Activated T-cell treated with anti-CD3 and anti-CD28 coated beads, Interleukin-2, amount 50 U/mL, for 24 hours (primary cell): Measurements from ENCODE around the gene CEP41.

Source experiments
- DNase-seq: peaks from one replicate; pipeline ENCODE4 v3.0.0-alpha.2; 2020
- H3K27ac Mint-ChIP-seq: 2 replicates; pipeline ENCODE4 v1.8.0; 2020; ENCODE audit warnings: mild to moderate bottlenecking, mixed read lengths
- H3K27me3 Mint-ChIP-seq: 2 replicates; pipeline ENCODE4 v1.8.0; 2020; ENCODE audit warnings: mixed read lengths
- H3K36me3 Mint-ChIP-seq: 2 replicates; pipeline ENCODE4 v1.8.0; 2020; ENCODE audit warnings: low read depth, mixed read lengths
- H3K4me1 Mint-ChIP-seq: 2 replicates; pipeline ENCODE4 v1.8.0; 2020; ENCODE audit warnings: low read depth, mixed read lengths
- H3K4me3 Mint-ChIP-seq: 2 replicates; pipeline ENCODE4 v1.8.0; 2020; ENCODE audit warnings: mild to moderate bottlenecking, moderate library complexity, mixed read lengths
- H3K9me3 Mint-ChIP-seq: 2 replicates; pipeline ENCODE4 v1.8.0; 2020; ENCODE audit warnings: mixed read lengths

Gene CEP41, protein sequence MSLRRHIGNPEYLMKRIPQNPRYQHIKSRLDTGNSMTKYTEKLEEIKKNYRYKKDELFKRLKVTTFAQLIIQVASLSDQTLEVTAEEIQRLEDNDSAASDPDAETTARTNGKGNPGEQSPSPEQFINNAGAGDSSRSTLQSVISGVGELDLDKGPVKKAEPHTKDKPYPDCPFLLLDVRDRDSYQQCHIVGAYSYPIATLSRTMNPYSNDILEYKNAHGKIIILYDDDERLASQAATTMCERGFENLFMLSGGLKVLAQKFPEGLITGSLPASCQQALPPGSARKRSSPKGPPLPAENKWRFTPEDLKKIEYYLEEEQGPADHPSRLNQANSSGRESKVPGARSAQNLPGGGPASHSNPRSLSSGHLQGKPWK

DNA sequence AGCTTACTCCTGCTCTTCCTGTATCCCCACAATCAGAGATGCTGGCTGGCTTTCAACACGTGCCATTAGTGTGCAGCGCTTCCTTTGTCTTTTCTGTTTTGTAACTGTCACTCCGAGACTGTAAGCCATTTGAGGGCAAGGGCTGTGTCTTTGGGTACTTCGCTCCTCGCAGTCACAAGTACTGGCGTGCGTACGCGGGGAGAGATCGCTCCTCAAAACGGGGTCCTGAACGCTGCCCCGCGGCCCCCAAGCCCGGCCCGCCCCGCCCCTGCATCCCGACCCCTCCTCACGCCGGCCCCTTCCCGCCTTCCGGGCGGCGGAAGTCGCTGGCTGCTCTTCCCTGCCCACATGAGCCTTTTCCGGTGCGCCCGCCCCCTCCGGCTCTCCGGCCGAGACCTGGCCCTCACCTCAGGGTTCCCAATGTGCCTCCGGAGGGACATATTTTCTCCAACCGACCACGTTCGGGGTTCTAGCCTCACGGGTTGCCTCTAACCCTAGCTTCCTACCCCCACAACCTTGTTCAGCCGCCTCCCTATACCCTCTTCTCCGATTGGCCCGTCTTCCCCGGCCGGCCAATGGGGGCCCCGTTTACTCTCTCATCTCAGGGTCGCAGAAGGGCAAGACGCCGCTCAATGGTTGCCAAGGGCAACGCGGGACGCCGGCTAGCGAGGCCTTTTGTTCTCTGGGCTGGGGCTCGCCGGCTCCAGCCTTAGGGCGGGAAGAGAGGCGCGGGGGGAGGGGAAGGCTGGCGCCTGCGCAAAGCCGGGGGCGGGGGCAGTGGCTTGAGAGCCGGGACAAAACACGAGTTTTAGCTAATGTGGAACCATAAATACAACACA lies at the start of gene CEP41:
Gene CEP41 (minus strand): TSS at position 490 of the 839 bp plus-strand sequence. CDS start 50 bp downstream, at position 440.
- Mint-ChIP-seq H3K27ac (peak within 1 kb of the TSS; percentile 99), H3K9me3 (peaks cover 2% of the 10 kb centered on the region), H3K27me3 (no peaks in the 10 kb centered on the region), H3K4me3 (peak within 1 kb of the TSS; percentile 99), H3K4me1 (peaks cover 55% of the 10 kb centered on the region), H3K36me3 (peaks cover 18% of the 10 kb centered on the region)
- peak; percentile 97 for DNase-seq

DNA sequence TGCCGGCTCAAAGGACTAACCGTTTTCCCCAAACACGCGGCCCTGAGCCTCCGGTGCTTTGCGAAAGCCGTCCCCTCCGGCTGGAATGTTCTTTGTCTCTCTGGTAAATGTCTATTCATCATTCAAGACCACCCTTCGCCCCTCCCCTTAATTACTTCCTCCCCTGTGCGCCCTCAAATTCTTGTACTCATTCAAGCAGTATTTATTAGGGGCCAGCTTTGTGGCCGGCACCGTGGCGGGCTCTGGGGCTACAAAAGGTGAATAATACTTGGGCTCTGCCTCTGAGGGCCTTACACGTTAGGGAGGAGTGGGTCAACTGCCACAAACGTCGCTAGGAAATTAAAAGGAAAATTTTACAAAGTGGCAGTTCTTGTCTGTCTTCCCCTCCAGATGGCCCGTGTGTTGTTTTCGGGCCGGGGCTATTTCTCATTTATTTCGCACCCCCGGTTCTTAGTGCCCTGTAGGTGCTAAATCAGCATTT lies 49.5 kb upstream of the CEP41 start:
- Mint-ChIP-seq H3K36me3 (no peaks in the 10 kb centered on the region), H3K9me3 (no peaks in the 10 kb centered on the region), H3K27ac (no peak overlapping the region), H3K27me3 (peaks cover 73% of the 10 kb centered on the region), H3K4me3 (no peak overlapping the region), H3K4me1 (peaks cover 35% of the 10 kb centered on the region)
- DNase-seq: no peak

DNA sequence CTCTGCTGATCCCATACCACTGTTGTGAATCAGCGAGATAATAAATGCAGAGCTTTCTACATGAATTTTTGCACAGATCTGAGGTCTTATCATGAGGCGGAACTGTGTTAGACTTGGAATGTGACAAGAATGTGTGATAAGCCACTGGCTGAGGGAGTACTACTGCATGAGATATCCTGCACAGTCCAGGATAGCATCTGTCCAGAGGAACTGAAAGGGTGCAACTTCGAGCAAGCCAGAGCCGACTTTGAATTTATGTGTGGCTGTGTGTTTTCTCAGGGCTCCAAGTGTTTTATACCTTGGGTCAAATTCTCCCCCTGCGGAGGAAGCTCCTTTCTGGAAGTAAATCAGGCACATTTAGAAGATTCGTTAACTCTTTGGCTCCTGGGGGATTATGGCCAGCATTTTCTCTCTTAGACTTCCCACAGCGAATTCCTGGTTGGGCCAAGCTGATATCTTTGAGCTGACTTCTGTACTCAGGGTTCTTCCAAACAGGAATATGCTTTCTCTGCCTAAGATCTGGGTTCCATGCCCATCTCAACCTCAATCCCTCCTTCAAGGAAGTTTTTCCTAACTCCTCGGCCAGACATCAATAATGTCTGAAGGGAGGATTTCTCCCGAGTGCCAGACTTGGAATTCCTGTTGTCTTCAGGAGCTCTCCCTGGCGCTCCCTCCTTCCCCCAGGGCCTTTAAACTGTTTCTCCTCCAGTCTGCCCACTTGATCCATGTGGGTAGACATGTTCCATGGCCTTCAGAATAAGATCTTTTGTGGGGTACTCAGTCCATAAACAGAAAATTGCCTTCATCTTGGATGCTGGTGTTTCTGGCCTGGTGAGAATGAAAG lies 48.5 kb upstream of the CEP41 start:
- no peak for DNase-seq
- Mint-ChIP-seq H3K27ac (no peak overlapping the region), H3K27me3 (peaks cover 81% of the 10 kb centered on the region), H3K4me1 (peaks cover 39% of the 10 kb centered on the region), H3K4me3 (no peak overlapping the region), H3K36me3 (no peaks in the 10 kb centered on the region), H3K9me3 (no peaks in the 10 kb centered on the region)

DNA sequence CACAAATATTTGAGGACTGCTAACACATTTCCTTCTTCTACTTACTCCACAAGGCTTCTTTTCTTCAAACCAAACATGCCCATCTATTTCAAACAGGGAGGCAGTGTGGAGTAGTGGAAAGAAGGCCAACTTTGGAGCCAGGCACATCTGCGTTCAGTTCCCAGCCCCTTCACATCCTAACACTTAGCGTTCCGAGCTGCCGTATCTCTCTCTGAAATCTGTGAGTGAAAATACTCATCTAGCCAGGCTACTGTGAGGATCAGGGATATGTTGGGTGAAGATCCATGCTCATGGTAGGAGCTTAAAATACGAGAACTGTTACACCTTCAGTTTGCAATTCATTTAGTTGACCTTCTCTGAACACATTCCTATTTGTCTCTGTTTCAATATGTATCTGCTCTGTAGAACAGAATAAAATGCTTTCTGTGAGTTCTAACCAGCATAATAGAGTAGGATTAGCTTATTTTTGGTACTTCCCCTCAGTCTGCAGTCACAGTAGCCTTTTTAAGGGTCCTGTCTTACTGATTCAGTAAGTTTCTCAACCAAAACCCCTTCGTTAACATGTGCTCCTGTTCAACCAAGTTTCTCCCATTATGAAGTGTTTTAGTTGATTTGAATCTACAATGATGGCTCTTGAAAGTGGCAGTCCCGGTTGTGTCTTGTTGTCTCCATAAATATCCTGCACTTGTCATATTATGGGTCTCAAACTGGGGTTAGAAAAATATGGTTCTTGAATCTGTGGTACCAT lies 47.8 kb upstream of the CEP41 start:
- no peak for DNase-seq
- Mint-ChIP-seq H3K4me3 (no peak overlapping the region), H3K9me3 (no peaks in the 10 kb centered on the region), H3K27me3 (peaks cover 78% of the 10 kb centered on the region), H3K4me1 (peaks cover 39% of the 10 kb centered on the region), H3K27ac (no peak overlapping the region), H3K36me3 (no peaks in the 10 kb centered on the region)

DNA sequence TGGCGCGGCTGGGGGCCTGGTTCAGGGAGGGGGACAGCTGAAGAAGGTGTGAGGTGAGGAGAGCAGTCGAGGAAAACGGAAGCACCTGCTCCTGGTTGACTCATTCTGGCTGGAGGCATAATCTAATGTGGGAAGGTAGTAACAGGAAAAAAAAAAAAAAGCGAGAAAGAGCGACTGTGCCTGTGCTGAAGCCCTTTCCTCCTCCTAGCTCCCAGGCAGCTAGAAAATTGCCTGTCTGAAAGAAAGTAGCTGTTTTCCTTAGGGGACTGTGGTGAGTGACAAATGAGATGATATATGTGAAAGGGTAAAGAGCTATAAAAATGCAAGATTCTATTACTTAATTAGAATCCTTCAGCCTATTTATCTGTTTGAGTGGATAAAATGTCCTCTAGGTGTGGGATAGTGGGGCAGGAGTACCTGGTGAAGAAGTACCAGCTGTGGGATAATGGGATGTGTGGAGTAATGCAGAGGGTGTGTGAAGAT lies 46.2 kb upstream of the CEP41 start:
- H3K36me3 Mint-ChIP-seq: no peaks in the 10 kb centered on the region
- H3K27ac Mint-ChIP-seq: peak overlapping the region; percentile 17
- no peak for DNase-seq
- peaks cover 30% of the 10 kb centered on the region for H3K4me1 Mint-ChIP-seq
- H3K9me3 Mint-ChIP-seq: no peaks in the 10 kb centered on the region
- H3K4me3 Mint-ChIP-seq: peak overlapping the region; percentile 75
- H3K27me3 Mint-ChIP-seq: peaks cover 78% of the 10 kb centered on the region

DNA sequence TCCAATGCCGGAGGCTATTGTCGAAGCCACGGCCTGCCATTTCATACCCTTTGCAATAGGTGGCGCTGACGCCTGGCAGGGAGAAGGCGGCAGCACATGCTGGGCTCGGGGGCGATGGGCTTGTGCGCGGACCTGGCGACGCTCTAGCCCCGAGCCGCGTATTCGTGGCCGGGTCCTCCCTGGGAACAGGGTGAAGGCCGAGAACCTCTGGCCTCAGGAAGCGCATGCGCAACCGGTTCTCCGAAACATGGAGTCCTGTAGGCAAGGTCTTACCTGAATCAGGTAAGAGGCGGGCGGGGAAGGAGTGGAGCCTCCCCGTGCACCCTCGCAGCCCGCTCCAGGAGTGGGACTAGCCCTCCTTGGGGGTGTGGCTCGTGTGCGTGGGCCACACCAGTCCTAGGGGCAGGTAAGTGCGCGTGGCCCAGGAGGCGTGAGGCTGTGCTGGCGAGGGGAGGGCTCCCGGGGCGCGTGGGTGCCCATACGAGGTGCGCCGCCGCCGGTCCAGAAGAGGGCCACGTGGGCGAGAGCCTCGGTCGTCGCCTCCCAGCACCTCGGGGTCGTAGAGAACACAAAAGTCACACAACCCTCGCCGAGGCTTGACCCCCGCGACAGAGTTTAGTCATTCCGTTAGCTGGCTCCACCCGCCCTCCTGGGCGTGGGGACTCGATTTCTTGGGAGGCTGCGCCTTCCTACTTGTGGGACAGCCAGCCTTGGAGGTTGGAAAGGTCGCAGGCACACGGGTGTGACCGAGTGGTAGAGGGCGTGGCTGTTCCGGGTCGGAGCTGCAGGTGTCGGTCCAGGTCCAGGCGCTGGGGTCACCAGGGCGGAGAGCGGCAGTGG lies 45.5 kb upstream of the CEP41 start:
- Mint-ChIP-seq H3K27me3 (peaks cover 80% of the 10 kb centered on the region), H3K4me3 (peak overlapping the region; percentile 75), H3K9me3 (no peaks in the 10 kb centered on the region), H3K4me1 (peaks cover 27% of the 10 kb centered on the region), H3K36me3 (no peaks in the 10 kb centered on the region), H3K27ac (peak overlapping the region; percentile 60)
- DNase-seq: peak; percentile 79

DNA sequence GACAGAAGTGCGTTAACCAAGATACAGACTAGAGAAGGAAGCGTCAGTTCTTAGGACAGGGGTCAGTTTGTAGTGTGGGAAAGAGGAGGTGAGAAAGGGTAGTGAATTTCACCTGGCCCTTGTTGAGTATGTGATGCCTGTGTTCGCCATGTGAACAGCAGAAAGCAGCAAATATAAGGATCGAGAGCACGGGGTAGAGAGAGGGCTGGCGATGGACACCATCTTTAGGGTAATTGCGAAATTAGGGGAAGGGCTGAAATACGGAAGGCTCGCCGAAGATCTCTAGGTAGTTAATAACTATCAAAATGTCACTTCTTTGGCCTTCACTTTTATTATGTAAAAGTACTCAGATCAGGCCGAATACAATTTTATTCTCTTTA lies 44.9 kb upstream of the CEP41 start:
- Mint-ChIP-seq H3K36me3 (no peaks in the 10 kb centered on the region), H3K27me3 (peaks cover 76% of the 10 kb centered on the region), H3K4me3 (peak overlapping the region; percentile 75), H3K27ac (no peak overlapping the region), H3K4me1 (peaks cover 22% of the 10 kb centered on the region), H3K9me3 (no peaks in the 10 kb centered on the region)
- no peak for DNase-seq

DNA sequence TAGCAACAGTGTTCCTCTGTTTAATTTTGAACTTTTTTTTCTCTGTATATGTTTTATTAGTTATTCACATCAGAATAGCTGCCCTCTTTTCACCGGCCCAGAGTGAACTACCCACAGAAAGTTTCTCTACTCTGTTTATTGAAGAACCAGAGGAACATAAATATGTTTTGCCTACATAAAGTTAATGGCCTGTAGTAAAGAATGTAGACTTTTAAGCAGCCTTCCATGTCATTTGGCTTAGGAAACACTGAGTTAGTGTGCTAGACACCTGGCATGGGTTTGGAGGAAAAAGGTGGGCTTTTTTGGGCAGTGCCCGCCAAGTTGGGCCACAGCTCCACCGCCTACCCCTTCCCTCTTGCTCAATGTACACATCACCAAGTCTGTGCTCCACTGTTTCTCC lies 42.2 kb upstream of the CEP41 start:
- DNase-seq: no peak
- H3K27ac Mint-ChIP-seq: no peak overlapping the region
- no peak overlapping the region for H3K4me3 Mint-ChIP-seq
- H3K9me3 Mint-ChIP-seq: peaks cover 2% of the 10 kb centered on the region
- H3K36me3 Mint-ChIP-seq: no peaks in the 10 kb centered on the region
- H3K27me3 Mint-ChIP-seq: peaks cover 56% of the 10 kb centered on the region
- H3K4me1 Mint-ChIP-seq: peaks cover 22% of the 10 kb centered on the region

DNA sequence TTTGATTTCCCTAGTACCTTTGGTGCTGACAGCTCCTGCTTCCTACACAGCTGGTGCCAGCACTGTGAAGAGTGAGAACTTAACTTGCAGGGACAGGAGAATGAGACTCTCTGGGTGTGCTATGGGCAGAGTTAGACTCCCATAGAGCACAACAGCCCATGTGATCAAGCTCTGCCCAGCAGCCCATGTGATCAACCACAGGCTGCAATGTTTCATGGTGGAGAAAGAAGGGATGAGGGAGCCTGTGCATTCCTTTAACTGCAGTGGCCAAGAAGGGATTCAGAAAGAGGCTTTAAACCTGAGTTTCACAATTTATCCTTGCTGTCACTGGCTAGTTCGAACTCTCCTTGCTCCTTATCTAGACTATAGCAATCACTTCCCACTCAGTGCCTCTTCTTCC lies 41.1 kb upstream of the CEP41 start:
- H3K27ac Mint-ChIP-seq: no peak overlapping the region

DNA sequence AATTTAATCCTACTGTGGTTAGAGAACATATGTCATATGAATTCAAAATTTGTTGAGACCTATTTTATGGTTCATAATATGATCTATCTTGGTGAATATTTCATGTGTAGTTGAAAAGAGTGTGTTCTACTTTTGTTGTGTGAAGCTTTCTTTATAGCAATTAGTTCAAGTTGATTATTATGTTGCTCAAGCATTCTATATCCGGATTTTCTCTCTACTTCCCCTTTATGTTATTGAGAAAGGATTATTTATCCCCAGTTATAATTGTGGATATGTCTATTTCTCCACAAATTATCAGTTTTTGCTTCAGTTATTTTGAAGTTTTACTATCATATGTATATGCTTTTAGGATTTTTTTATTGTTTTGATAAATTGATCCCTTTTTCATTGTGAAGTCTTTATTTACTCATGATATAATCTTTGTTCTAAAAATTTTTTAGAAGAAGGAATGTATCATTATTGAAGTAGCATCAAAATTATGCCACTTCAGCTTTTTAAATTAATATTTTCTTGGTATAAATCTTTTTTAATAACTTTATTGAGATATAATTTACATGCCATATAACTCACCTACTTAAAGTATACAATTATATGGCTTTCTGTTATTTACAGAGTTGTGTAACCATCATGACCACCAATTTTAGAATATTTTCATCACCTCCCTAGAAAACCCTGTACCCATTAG lies 39.0 kb upstream of the CEP41 start:
- H3K27me3 Mint-ChIP-seq: peaks cover 30% of the 10 kb centered on the region
- H3K9me3 Mint-ChIP-seq: peaks cover 2% of the 10 kb centered on the region

More for the DNA sequence above, 41.1 kb upstream of the CEP41 start:
- no peak for DNase-seq
- H3K4me1 Mint-ChIP-seq: peaks cover 19% of the 10 kb centered on the region
- H3K27me3 Mint-ChIP-seq: peaks cover 46% of the 10 kb centered on the region
- no peak overlapping the region for H3K4me3 Mint-ChIP-seq
- H3K36me3 Mint-ChIP-seq: no peaks in the 10 kb centered on the region
- H3K9me3 Mint-ChIP-seq: peaks cover 2% of the 10 kb centered on the region

DNA sequence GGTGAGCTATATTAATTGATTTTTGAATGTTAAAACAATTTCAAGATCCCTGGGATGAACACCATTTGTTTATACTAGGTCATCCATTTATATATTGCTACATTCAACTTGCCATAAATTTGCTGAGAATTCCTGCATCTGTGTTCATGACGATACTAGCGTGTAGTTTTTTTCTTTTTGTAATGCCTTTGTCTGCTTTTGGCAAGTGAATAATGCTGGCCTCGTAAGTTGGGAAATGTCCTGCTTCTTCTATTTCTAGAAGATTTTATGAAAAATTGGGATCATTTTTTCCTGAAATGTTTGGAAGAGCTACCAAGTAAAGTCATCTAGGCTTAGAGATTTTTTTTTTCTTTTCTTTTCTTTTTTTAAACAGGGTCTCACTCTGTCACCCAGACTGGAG lies 38.2 kb upstream of the CEP41 start:
- DNase-seq: no peak
- Mint-ChIP-seq H3K27me3 (peaks cover 26% of the 10 kb centered on the region), H3K4me3 (no peak overlapping the region), H3K27ac (no peak overlapping the region), H3K9me3 (peaks cover 2% of the 10 kb centered on the region), H3K4me1 (peaks cover 10% of the 10 kb centered on the region), H3K36me3 (no peaks in the 10 kb centered on the region)

More for the DNA sequence above, 39.0 kb upstream of the CEP41 start:
- Mint-ChIP-seq H3K36me3 (no peaks in the 10 kb centered on the region), H3K4me1 (peaks cover 10% of the 10 kb centered on the region), H3K27ac (no peak overlapping the region), H3K4me3 (no peak overlapping the region)
- no peak for DNase-seq

DNA sequence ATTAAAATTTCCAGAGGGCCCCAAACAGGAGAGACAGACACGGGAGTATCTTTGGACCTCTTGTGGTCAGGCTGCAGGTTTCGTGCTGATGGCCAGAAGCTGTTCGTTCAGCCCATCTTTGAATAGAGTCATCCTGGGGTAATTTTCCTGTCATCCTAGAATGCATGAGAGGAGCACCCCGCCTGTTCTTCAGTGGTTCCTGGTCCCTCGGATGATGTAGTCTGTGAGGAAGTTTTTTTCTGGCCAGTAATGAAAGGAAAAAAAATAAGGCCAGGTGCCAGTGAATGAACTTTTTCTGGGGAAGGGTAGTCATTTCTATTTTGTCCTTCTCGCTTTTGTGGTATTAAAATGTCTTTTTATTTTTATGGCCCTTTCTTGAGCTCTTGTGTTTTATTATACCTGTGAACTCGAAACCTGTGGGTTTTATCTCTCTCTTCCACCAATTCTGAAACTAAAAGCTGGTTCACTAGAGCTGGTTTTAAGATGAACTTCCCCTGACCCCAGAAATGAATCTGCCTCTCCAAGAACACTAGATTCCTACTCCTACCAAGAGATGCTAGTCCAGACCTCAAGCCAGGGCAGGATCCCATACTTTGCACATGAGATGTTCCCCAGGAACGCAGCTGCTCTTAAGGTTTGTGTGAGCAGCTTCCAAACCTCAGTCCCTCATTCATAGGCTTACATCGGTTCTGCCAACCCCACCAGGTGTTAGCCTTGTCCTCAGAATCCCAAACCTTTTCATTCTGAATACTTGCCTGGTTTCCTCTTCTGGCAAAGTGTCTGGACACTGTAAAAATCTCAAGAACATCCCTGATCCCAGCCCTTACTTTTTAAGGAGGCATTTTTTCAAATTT lies 35.7 kb upstream of the CEP41 start:
- Mint-ChIP-seq H3K27me3 (peaks cover 5% of the 10 kb centered on the region), H3K27ac (no peak overlapping the region), H3K4me3 (no peak overlapping the region), H3K9me3 (peaks cover 2% of the 10 kb centered on the region), H3K4me1 (peaks cover 13% of the 10 kb centered on the region), H3K36me3 (no peaks in the 10 kb centered on the region)
- no peak for DNase-seq
